IPS-18a (cell line): Measurements from ENCODE around the gene FBXO36.

Experiments
- H3K27ac ChIP-seq: one replicate; pipeline ENCODE4 v1.5.1; 2013; ENCODE audit warnings: low read length
- H3K27me3 ChIP-seq: one replicate; pipeline ENCODE4 v1.6.1; 2013; ENCODE audit warnings: mild to moderate bottlenecking, low read length; ENCODE audit not compliant: control insufficient read depth, insufficient read depth
- H3K36me3 ChIP-seq: one replicate; pipeline ENCODE4 v1.6.1; 2013; ENCODE audit warnings: low read depth, low read length; ENCODE audit not compliant: control insufficient read depth
- H3K4me1 ChIP-seq: one replicate; pipeline ENCODE4 v1.6.1; 2013; ENCODE audit warnings: low read depth, low read length; ENCODE audit not compliant: control insufficient read depth
- H3K4me3 ChIP-seq: one replicate; pipeline ENCODE4 v1.5.1; 2013; ENCODE audit warnings: low read length
- H3K9ac ChIP-seq: one replicate; pipeline ENCODE4 v1.6.1; 2013; ENCODE audit warnings: mild to moderate bottlenecking, low read length, moderate library complexity
- H3K9me3 ChIP-seq: one replicate; pipeline ENCODE4 v1.6.1; 2013; ENCODE audit warnings: low read depth, low read length; ENCODE audit not compliant: control insufficient read depth

Gene FBXO36

DNA sequence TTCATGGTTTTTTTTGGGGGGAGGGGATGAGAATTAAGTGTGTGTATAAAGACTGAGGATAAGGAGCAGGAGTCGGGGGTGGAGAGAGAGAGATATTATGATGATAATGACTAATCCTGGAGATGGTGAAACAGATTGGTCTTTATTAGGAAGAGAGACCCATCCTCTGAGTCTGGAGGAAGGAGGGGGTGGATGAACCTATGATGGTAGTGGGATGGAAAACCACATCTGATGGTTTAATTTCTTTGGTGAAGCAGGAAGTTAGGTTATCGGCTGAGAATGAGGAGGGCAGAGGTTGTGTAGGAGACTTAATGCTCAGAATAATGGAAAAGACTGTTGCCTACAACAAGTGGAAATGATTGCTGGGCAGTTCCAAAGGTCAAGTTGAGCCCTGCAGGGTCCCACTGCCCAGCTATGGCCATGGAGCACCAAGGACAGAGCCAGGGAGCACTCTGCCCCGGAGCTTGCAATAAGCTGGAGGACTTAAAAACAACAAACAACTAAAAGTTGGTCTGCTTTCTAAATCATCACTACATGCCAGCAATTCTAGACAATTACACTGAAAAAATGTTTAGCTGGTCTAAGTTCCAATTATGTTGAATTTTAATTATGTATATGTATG, 138.5 kb downstream of the FBXO36 start:
- no peak overlapping the region for H3K9ac ChIP-seq
- no peaks in the 10 kb centered on the region for H3K36me3 ChIP-seq
- H3K4me3 ChIP-seq: no peak overlapping the region
- H3K27me3 ChIP-seq: no peaks in the 10 kb centered on the region
- no peaks in the 10 kb centered on the region for H3K4me1 ChIP-seq
- no peaks in the 10 kb centered on the region for H3K9me3 ChIP-seq
- H3K27ac ChIP-seq: no peak overlapping the region
